H1 (cell line): ENCODE measurements around the gene TIMP1. TPM values are rescaled to one million over a fixed set of nuclear protein-coding genes. Genes with fewer than 3 reads are reported as not detected.
A peak's percentile ranks its signal among the peaks of the same experiment; 100 is the strongest.

Experiments
- CTCF ChIA-PET: fragments of 300-600 bp; sonication (Branson Sonifier 250); formaldehyde crosslinking; loops from one replicate; lab custom pipeline; 2021; ENCODE audit not compliant: partially characterized antibody; lab: Charles Lee
- POLR2A ChIA-PET: fragments of 300-600 bp; sonication (Branson Sonifier 250); formaldehyde crosslinking; loops from one replicate; lab custom pipeline; 2021; ENCODE audit warnings: inconsistent platforms; ENCODE audit not compliant: partially characterized antibody; lab: Charles Lee
- DNase-seq, 2 experiments: peaks; one replicate each; pipeline versions ENCODE4 v3.0.0 to v3.0.0-alpha.2; 2010 to 2022; ENCODE audit warnings: low spot score in 2 of 2, low read depth in 1 of 2, mixed read lengths in 1 of 2
- FAIRE-seq: peaks from 2 replicates; lab custom pipeline; 2011; peaks lifted over from hg19 to GRCh38; lab: Jason Lieb, UNC
- H2AFZ ChIP-seq: 2 replicates; pipeline ENCODE4 v1.8.1; 2012; ENCODE audit warnings: low read length, inconsistent platforms
- H2AK5ac ChIP-seq: 2 replicates; pipeline ENCODE4 v1.6.1; 2013; ENCODE audit warnings: low read depth, low read length
- H2BK120ac ChIP-seq: replicated peaks from 2 replicates; pipeline ENCODE3; 2013; ENCODE audit warnings: low read depth, low read length, inconsistent platforms
- H2BK12ac ChIP-seq: 2 replicates; pipeline ENCODE4 v1.6.1; 2013; ENCODE audit warnings: low read depth, low read length
- H2BK15ac ChIP-seq: 2 replicates; pipeline ENCODE4 v1.6.1; 2013; ENCODE audit warnings: low read length
- H2BK20ac ChIP-seq: 2 replicates; pipeline ENCODE4 v1.6.1; 2013; ENCODE audit warnings: low read length
- H2BK5ac ChIP-seq: 2 replicates; pipeline ENCODE4 v1.6.1; 2013; ENCODE audit warnings: low read depth, low read length
- H3K14ac ChIP-seq: 2 replicates; pipeline ENCODE4 v1.6.1; 2013; ENCODE audit warnings: inconsistent platforms; ENCODE audit not compliant: insufficient read length
- H3K18ac ChIP-seq: 2 replicates; pipeline ENCODE4 v1.6.1; 2013; ENCODE audit warnings: low read length; ENCODE audit errors: extremely low read depth
- H3K23ac ChIP-seq: 2 replicates; pipeline ENCODE4 v1.6.1; 2013; ENCODE audit warnings: inconsistent platforms; ENCODE audit not compliant: insufficient read length
- H3K23me2 ChIP-seq: 2 replicates; pipeline ENCODE4 v1.6.1; 2013; ENCODE audit warnings: low read depth, low read length
- H3K27ac ChIP-seq: 2 replicates; pipeline ENCODE4 v1.6.1; 2011; ENCODE audit warnings: low read depth, low read length, inconsistent platforms
- H3K27me3 ChIP-seq, 4 experiments: replicated peaks in 1 of 4; 1 replicate in 1 of 4; 2 replicates in 3 of 4; pipeline versions ENCODE4 v1.6.1 to v1.8.1; 2011 to 2013; ENCODE audit warnings: low read length in 3 of 4, mild to moderate bottlenecking in 3 of 4, inconsistent platforms in 2 of 4, mixed read lengths in 2 of 4, moderate library complexity in 1 of 4; ENCODE audit not compliant: control insufficient read depth in 3 of 4, insufficient read depth in 3 of 4; ENCODE audit errors: extremely low read depth in 1 of 4
- H3K36me3 ChIP-seq, 4 experiments: 2 replicates each; pipeline versions ENCODE4 v1.6.1 to v1.8.1; 2011 to 2013; ENCODE audit warnings: mild to moderate bottlenecking in 4 of 4, low read length in 3 of 4, moderate library complexity in 2 of 4, control low read depth in 1 of 4, inconsistent platforms in 1 of 4; ENCODE audit not compliant: insufficient read depth in 4 of 4, control insufficient read depth in 2 of 4
- H3K4ac ChIP-seq: replicated peaks from 2 replicates; pipeline ENCODE3; 2013; ENCODE audit warnings: low read length, low read depth, mixed read lengths, inconsistent platforms; ENCODE audit not compliant: insufficient read length
- H3K4me1 ChIP-seq, 4 experiments: replicated peaks in 1 of 4; 1 replicate in 1 of 4; 2 replicates in 3 of 4; pipeline versions ENCODE4 v1.6.1 to v1.8.1; 2011 to 2013; ENCODE audit warnings: low read length in 3 of 4, inconsistent platforms in 2 of 4, mixed read lengths in 1 of 4; ENCODE audit not compliant: insufficient read depth in 4 of 4, control insufficient read depth in 3 of 4
- H3K4me2 ChIP-seq, 2 experiments: 2 replicates each; pipeline versions ENCODE4 v1.6.1 to v1.8.1; 2011 to 2013; ENCODE audit warnings: low read depth in 2 of 2, low read length in 2 of 2, control low read depth in 1 of 2, inconsistent platforms in 1 of 2, mild to moderate bottlenecking in 1 of 2; ENCODE audit not compliant: insufficient read depth in 1 of 2
- H3K4me3 ChIP-seq, 4 experiments: fragments of 200-600, 300-600 bp in 1 of 4; sonication (generic), shearing (Covaris generic), sonication (Bioruptor Twin) in 1 of 4; 2 replicates each; pipeline versions ENCODE4 v1.5.1 to v1.8.1; 2011 to 2016; ENCODE audit warnings: low read length in 4 of 4, low read depth in 3 of 4, control low read depth in 2 of 4, inconsistent platforms in 2 of 4, mild to moderate bottlenecking in 2 of 4, mixed read lengths in 1 of 4, moderate library complexity in 1 of 4; ENCODE audit not compliant: insufficient read depth in 2 of 4; ENCODE audit errors: extremely low read depth in 1 of 4
- H3K56ac ChIP-seq: replicated peaks from 2 replicates; pipeline ENCODE3; 2013; ENCODE audit warnings: low read depth, mild to moderate bottlenecking, mixed read lengths, low read length, inconsistent platforms; ENCODE audit not compliant: insufficient read length
- H3K79me1 ChIP-seq: 2 replicates; pipeline ENCODE4 v1.6.1; 2013; ENCODE audit warnings: low read depth, low read length, control low read depth
- H3K79me2 ChIP-seq, 2 experiments: 2 replicates each; pipeline versions ENCODE4 v1.6.1 to v1.8.1; 2012 to 2013; ENCODE audit warnings: low read length in 2 of 2, mild to moderate bottlenecking in 2 of 2, inconsistent platforms in 1 of 2; ENCODE audit not compliant: insufficient read depth in 2 of 2, control insufficient read depth in 1 of 2
- H3K9ac ChIP-seq, 4 experiments: replicated peaks in 1 of 4; 1 replicate in 1 of 4; 2 replicates in 3 of 4; pipeline versions ENCODE4 v1.6.1 to v1.8.1; 2011 to 2013; ENCODE audit warnings: low read depth in 3 of 4, low read length in 3 of 4, control low read depth in 2 of 4, mild to moderate bottlenecking in 2 of 4, moderate library complexity in 2 of 4, inconsistent platforms in 1 of 4; ENCODE audit errors: extremely low read depth in 1 of 4
- H3K9me3 ChIP-seq, 2 experiments: 2 replicates each; pipeline versions ENCODE4 v1.6.1 to v1.8.1; 2012 to 2013; ENCODE audit warnings: mild to moderate bottlenecking in 2 of 2, moderate library complexity in 2 of 2, control low read depth in 1 of 2, inconsistent platforms in 1 of 2, low read depth in 1 of 2, low read length in 1 of 2, mixed read lengths in 1 of 2; ENCODE audit not compliant: insufficient read depth in 2 of 2
- H4K20me1 ChIP-seq, 2 experiments: replicated peaks in 1 of 2; 2 replicates each; pipeline versions ENCODE3 to v1.8.1; 2011 to 2013; ENCODE audit warnings: inconsistent platforms in 2 of 2, low read length in 2 of 2, mild to moderate bottlenecking in 1 of 2; ENCODE audit not compliant: insufficient read depth in 2 of 2, control insufficient read depth in 1 of 2
- H4K5ac ChIP-seq: 2 replicates; pipeline ENCODE4 v1.6.1; 2013; ENCODE audit warnings: low read length, low read depth, mixed read lengths, inconsistent platforms; ENCODE audit not compliant: insufficient read length
- H4K8ac ChIP-seq: 2 replicates; pipeline ENCODE4 v1.8.0; 2013; ENCODE audit warnings: mild to moderate bottlenecking, moderate library complexity, low read length, inconsistent platforms; ENCODE audit not compliant: insufficient read depth; ENCODE audit errors: extremely low read depth
- H4K91ac ChIP-seq: replicated peaks from 2 replicates; pipeline ENCODE3; 2013; ENCODE audit warnings: low read length, mixed read lengths, inconsistent platforms; ENCODE audit not compliant: insufficient read length
- WGBS, 2 experiments: shearing (Covaris generic) in 1 of 2; methylation state at CpG; one replicate each; pipeline versions ENCODE4 v1.1.6 to v1.1.7; 2013 to 2015; ENCODE audit warnings: low lambda C conversion rate in 2 of 2, mixed read lengths in 2 of 2, inconsistent platforms in 1 of 2, low coverage in 1 of 2, missing lambda C conversion rate in 1 of 2; ENCODE audit not compliant: insufficient replicate concordance in 2 of 2, insufficient coverage in 1 of 2, insufficient read length in 1 of 2; ENCODE audit errors: extremely low coverage in 1 of 2, missing lambda C conversion rate in 1 of 2; 5-methylcytosine and 5-hydroxymethylcytosine counted together
- polyA plus RNA-seq, 7 experiments: library from polyadenylated mRNA; depleted of rRNA in 3 of 7; stranded (reverse) in 5 of 7; unstranded in 2 of 7; fragments of >200 nt in 5 of 7; fragments of 200-250 nt in 2 of 7; gene quantifications; 1 replicate in 5 of 7; 2 replicates in 1 of 7; 4 replicates in 1 of 7; pipeline versions ENCODE4 v1.2.1 to v1.2.3, GENCODE V29; 2011 to 2013; ENCODE audit warnings: missing spikeins in 2 of 7, mixed read lengths in 2 of 7
- total RNA-seq: library from RNA; stranded (reverse); fragmentation: NEBNext Ultra II Directional; extraction: Animal tissue kit (Norgen Biotek cat#: 25700); gene quantifications from 2 replicates; pipeline ENCODE4 v1.2.1, GENCODE V29; 2021

TIMP1 gene
- total and polyA plus RNA-seq, 2 of the 8 experiments (the other 6 are each of a cell fraction or from before 2014, with no cell fraction given): 58.6 to 142 TPM

DNA sequence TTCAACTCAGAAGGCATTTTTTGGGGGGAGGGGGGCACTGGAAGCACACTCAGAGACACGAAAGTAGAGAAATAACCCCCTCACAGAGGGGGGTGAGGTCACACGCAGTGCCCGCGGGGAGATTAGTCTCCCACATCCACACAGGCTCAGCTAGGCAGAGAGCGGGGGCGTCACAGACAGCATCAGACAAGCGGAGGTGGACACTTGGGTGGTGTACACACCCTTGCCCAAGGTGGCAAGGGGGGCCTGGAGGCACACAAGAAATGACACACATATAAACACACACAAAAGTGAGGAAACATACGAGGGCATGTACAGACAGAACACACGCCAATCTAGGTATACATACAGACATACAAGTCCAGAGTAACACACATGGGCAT is 38.1 kb downstream of the TIMP1 start:
- Histone ChIP-seq H3K4me3 (peak overlapping the region; percentile 12 to 60 (median 18); a peak in 4 of 8 replicates), H3K18ac (no peak overlapping the region), H4K91ac (no peak overlapping the region), H3K27me3 (no peaks in the 10 kb centered on the region), H4K20me1 (peaks cover 0 to 1% of the 10 kb centered on the region in 2 experiments), H3K4me1 (peaks cover 3 to 7% (median 5%) of the 10 kb centered on the region in 4 experiments), H2BK12ac (0 out of 2 replicates have a peak overlapping the region, but pooled peaks have one; percentile 27), H3K23me2 (no peaks in the 10 kb centered on the region; the same call in 1 of the 2 replicates), H3K14ac (no peak overlapping the region), H2BK120ac (no peak overlapping the region), H3K79me2 (no peaks in the 10 kb centered on the region), H2BK20ac (peak overlapping the region; percentile 61; the same call in 1 of the 2 replicates), H3K4ac (no peak overlapping the region), H4K8ac (no peak overlapping the region), H2AK5ac (no peak overlapping the region), H3K36me3 (no peaks in the 10 kb centered on the region), H3K4me2 (peak overlapping the region; percentile 51 to 62), H3K27ac (no peak overlapping the region; the same call in 1 of the 2 replicates), H3K23ac (no peak overlapping the region), H3K9me3 (no peaks in the 10 kb centered on the region), H4K5ac (no peak overlapping the region), H3K9ac (no peak overlapping the region), H2AFZ (no peak overlapping the region), H3K79me1 (no peaks in the 10 kb centered on the region), H3K56ac (no peak overlapping the region), H2BK5ac (no peak overlapping the region), H2BK15ac (peak overlapping the region; percentile 81; the same call in 1 of the 2 replicates)
- ChIA-PET CTCF (no interaction called here), POLR2A (interaction anchor here (1.7 to 2.7 kb wide), 2 partner anchors 29 to 46 kb away, joined by 3 to 11 read pairs; no protein-coding TSS in a partner anchor)
- DNase-seq: no peak
- 74% methylated on average over 5 of the region's 9 CpGs; no CpG with 5 or more reads in 1 of the 2 experiments for WGBS, 2 experiments
- FAIRE-seq: no peak
